SW480 (cell line): Measurements from ENCODE around the gene LPXN.

Experiments used
- DNase-seq: peaks from one replicate; pipeline ENCODE4 v3.0.0-alpha.2; 2016; ENCODE audit warnings: low spot score

The LPXN gene

DNA sequence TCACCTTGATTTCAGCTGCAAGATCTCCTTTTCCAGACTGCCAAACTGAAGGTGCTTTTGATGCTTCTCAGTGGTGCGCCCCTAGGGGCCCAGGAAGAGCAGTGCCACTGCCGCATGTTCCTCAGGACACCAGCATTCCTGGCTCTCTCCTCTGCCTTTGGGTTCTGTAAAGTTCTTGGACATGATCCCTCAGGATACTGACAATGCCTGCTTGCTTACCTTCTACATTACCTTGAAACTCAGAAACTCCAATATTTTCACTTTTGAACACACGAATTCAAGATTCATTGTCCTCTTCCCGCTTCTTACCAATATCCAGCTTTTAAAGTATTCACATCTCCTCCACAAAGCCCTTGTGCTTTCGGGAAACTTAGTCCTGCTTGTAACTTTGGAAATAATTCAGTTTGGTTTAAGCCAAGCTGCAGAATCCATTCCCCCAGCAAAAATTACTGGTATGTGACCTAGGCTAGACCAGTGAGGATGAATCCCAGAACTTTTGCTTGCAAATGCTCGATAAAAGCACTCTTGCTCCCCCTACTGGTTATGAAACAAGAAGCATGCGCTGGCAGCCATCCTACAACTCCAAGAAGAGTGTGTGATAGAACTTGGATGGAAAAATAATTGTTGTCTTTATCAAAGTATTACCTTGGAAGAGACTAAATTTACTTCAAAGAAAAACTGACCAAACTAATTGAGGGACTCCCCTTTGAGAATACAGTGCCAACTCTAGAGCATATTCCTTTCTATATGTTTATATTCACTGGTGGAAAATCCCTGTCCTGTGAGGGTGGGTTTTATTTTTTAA lies 51.2 kb downstream of the LPXN start:
- DNase-seq, result peak; percentile 67

- DNase-seq, result peak; percentile 52
Measured at GRCh38 chr11:58513747-58514367, 61.8 kb downstream of the LPXN start.

- DNase-seq, result no peak
Measured at GRCh38 chr11:58511636-58512035, 64.0 kb downstream of the LPXN start.

DNA sequence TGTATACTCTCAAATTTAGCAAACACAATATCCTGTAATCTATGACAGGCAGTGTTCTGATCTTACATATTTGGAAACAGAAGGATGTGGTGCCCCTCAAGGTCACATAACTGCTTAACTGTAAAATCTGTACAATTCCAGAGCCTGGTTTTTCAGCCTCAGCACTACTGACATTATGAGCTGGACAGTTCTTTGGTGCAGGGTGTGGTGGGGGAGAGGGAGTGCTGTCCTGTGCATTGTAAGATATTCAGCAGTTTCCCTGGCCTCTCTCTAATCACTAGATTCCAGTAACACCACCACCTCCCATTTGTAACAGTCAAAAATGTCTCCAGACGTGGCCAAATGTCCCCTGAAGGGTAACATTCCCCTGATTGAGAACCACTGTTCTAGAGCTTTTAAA lies 65.9 kb downstream of the LPXN start:
- no peak for DNase-seq

DNA sequence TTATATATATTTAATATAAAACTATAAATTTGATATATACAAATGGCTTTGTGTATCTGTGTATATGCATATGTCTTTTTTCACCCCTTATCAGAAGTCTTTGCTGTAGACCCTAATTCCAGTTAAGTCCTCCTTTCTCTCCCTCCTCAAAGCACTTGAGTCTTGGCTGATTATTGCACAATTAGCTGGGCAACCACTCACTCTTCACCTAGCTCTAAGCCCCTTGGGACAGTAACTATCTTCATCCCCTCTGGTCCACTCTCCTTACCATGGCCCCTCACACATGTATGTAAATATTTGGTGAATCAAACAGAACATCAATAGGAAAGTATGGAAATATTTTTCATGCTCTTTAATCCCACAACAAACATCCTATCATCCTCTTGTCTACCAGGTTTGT lies 66.8 kb downstream of the LPXN start:
- DNase-seq, result no peak

DNA sequence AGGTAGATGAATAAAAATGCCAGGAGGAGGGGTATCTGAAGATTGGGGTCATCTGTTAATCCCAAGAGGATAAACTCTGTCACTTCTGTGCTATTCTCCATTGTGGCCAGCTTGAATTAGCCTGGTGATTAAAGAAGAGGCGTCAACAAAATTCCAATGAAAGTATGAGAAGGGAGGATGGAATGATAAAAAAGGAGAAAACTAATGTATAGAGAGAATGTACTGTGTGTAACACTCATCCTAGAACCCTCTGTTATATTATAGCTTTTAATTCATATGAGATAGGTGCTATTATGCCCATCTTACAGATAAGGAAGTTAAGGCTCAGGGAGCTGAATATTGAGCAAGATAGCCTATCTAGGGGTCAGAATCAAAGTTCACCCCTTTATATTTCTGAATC lies 67.7 kb downstream of the LPXN start, which contains the start of gene OR5B21:
TSS of gene OR5B21 (minus strand) at position 101 of the 400 bp plus-strand sequence. CDS start at position 101, 0 bp downstream.
- DNase-seq, result no peak

DNA sequence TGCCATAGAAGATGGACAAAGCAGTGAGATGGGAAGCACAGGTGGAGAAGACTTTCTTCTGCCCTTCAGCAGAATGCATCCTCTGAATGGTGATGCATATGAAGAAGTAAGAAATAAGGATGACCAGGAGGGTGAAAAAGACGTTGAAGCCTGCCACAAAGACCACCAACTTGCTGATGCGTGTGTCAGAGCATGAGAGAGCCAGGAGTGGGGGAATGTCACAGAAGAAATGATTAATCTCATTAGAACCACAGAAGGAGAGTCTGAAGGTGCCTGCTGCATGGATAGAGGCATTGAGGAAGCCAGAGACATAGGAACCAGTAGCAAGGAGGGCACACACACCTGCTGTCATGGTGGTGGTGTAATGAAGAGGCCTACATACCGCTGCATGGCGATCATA lies 68.3 kb downstream of the LPXN start:
- DNase-seq, result no peak

- DNase-seq, result no peak
Measured at GRCh38 chr11:58506935-58507334, 68.7 kb downstream of the LPXN start.

DNA sequence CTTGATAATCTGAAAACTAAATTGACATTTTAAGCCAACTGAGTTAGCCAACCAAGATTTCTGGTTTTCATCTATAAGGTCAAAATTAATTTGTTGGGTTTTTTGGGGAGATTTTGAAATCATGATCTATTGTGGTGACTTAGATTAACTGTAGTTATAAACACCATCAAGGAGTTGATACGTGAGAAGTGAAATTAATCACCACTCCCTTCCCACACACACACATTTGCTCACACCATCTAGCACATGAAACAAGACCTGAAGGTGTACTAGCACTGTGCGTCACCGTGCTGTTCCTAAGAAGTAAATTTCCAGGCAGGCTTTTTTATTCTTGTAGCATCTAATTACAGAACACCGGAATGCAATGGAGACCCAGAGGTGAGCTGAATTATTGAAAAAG lies 69.8 kb downstream of the LPXN start:
- no peak for DNase-seq

DNA sequence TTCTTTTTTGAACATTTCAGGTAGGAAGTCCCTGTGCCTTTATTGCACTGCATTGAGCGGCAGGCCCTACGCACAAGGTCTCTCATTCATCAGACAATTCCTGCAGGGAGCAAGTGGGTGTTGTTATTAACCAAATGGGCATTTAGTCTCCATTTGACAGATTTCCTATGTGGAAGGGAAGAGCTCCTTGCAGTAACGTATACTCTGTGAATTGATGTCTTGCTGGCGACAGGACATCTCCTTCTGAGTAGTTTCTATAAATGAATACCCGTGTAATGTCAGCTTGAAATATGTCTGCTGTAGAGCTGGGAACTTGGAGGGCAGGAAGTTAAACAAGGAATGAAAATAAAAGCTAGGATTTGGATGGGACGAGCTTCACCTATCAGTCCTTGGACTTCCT lies 71.4 kb downstream of the LPXN start:
- no peak for DNase-seq

GRCh38 chr11:58503361-58503856 lies 72.2 kb downstream of the LPXN start:
- DNase-seq, result no peak

GRCh38 chr11:58502004-58502403 lies 73.7 kb downstream of the LPXN start:
- DNase-seq, result no peak

DNA sequence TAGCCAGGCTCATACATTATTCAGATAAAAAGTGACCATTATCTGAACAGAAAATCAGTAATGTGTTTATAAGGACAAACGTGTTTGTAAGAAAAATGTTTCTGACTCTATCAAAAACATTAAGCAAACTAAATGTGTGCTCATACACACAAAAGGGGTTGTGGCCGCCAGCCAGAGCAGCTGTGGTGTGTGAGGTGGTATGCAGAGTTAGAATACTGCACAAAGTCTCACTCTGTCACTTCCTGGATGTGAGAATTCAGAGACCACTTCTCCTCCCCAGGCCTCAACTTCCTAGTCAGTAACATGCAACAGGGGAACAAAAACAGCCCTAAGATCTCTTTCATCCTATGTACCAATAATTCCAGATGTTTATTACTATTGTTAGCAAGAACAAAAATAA lies 77.2 kb downstream of the LPXN start:
- DNase-seq, result no peak

DNA sequence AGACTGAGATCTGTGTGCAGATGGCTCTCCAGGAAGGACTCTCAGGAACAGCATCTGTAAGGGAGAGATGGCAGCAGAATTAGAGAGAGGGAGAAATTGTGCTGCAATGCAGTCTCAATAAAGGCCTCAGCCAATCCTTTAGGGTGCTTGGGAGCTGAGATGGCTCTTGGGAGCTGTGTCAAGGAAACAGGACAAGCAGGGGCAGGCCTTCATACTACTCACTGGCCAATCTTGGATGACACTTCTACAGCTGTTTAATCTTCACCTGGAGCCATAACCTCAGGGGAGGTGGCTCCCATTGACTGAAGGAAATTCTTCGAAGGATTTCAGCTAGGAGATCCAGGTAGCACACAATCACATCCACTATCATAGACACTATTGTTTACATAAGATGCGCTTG lies 77.7 kb downstream of the LPXN start:
- no peak for DNase-seq

GRCh38 chr11:58495906-58496305 lies 79.8 kb downstream of the LPXN start:
- no peak for DNase-seq

- no peak for DNase-seq
Measured at GRCh38 chr11:58494101-58494500, 81.6 kb downstream of the LPXN start.

DNA sequence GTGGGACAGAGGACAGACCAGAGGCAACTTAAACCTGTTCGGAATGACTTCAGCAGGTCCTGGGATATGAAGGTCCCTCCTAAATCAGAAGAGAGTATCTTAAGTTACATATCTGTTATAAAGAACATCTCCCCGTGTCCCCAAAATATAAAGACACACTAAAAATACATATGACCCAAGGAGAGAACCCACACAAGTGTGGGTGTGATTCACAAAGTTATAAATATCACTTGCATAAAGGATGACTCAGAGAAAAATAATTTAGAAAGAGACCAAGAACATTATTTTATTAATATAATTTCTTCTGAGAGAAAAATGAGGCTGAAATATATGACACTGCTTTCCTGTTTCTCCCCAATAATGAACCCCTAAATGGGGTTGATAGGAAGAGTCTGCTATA lies 82.0 kb downstream of the LPXN start:
- DNase-seq, result no peak

DNA sequence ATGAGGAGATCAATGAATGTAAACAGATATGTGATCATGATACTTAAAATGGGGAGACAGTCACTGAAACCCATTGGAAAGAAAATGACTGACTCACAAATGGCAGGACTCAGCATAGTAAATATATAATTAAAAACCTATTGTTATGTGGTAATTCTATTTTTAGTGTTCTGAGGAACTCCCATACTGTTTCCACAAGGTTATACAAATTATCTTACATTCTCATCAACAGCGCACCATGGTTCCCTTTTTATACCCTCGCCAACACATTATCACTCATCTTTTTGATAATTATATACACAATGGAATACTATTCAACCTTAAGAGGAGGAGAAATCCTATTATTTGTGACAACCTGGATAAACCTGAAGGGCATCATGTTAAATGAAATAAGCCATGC lies 84.8 kb downstream of the LPXN start:
- DNase-seq, result no peak

GRCh38 chr11:58487170-58487569 lies 88.5 kb downstream of the LPXN start:
- DNase-seq, result no peak

- DNase-seq, result no peak
Measured at GRCh38 chr11:58485961-58486360, 89.7 kb downstream of the LPXN start.
